ENCODE data around the gene GRAMD1B. TPM values are rescaled to one million over a fixed set of nuclear protein-coding genes. Genes with fewer than 3 reads are reported as not detected.

The GRAMD1B gene
- total RNA-seq, 1 experiment from 2014 or later = 12.7 TPM

DNA sequence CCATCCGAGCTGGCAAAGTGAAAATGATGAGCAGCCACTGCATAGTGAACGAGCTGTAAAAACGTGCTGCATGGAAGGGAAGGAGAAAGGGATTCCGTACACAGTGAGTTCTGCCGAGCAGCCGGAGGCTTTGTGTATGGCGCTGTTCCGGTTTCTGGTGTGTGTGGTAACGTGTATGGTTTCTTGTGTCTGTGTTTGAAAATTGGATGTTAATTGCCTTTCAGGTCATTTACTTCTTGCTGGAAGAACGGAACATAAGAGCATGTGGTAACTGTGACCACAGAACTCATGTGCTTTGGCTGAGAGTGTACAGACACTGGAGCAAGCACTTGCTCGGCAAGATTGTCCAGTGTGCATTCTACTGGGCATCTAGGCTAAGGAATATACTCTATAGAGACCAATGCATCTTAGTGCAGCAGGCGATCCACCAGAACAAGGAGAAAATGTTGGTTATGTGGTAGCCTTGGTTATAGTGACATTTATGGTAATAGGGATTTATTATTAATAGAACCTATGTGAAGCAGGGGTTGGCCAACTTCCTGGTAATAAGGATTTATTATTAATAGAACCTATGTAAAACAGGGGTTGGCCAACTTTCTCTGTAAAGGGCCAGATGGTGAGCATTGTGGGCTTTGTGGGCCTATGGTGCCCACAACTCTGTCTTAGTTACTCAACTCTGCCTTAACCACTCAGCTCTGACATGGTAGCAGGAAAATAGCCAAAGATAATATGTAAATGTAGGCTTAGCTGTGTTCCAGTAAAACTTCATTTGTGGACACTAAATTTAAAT is 49.2 kb downstream of the GRAMD1B start:
- DNase-seq (ENCODE audit: low read depth, low spot score) (no peak), ATAC-seq (no peak)
- CTCF ChIA-PET = interaction anchor here (0.6 to 7.6 kb wide), 15 partner anchors 11 to 376 kb away, joined by 3 to 203 read pairs (median 4); no protein-coding TSS in a partner anchor
- Histone ChIP-seq H4K20me1 (ENCODE audit: insufficient read depth) (no peaks in the 10 kb centered on the region), H3K9me2 (ENCODE audit: insufficient read depth) (no peaks in the 10 kb centered on the region), H3K9me3 (ENCODE audit: control insufficient read depth in 1 of 2, insufficient read depth in 1 of 2, low read depth in 1 of 2, low read length in 2 of 2) (no peaks in the 10 kb centered on the region), H3K4me2 (ENCODE audit: low read length) (no peak overlapping the region), H3K79me2 (ENCODE audit: insufficient read depth, low read length) (no peaks in the 10 kb centered on the region), H3K36me3 (ENCODE audit: control insufficient read depth in 1 of 2, insufficient read depth in 2 of 2, low read length in 2 of 2) (no peaks in the 10 kb centered on the region), H3K27ac (ENCODE audit: low read depth, low read length) (no peak overlapping the region), H3K4me3 (replicated peaks in 1 of 2; ENCODE audit: low read depth in 1 of 2, low read length in 2 of 2) (no peak overlapping the region), H3K4me1 (ENCODE audit: control insufficient read depth in 1 of 2, insufficient read depth in 2 of 2, low read length in 2 of 2) (peaks cover under 1 to 37% of the 10 kb centered on the region in 2 experiments), H3K9ac (ENCODE audit: low read length) (no peak overlapping the region), H2AFZ (ENCODE audit: low read depth, low read length, poor library complexity, severe bottlenecking) (no peak overlapping the region), H3K27me3 (ENCODE audit: insufficient read depth, low read length) (no peaks in the 10 kb centered on the region)
- POLR2A ChIA-PET = interaction anchor here (1.2 kb wide), 1 partner anchor 72 kb away, joined by 5 read pairs; no protein-coding TSS in a partner anchor
- RAD21 ChIA-PET (ENCODE audit: low non-redundant PET in 1 of 2, low total read pairs in 2 of 2, uncharacterized antibody in 2 of 2, unreplicated experiment in 2 of 2) = interaction anchor here (1.2 to 1.8 kb wide), 3 partner anchors 72 to 218 kb away, joined by 4 to 23 read pairs (median 19); no protein-coding TSS in a partner anchor
- TF ChIP-seq YY1 (IDR thresholded peaks at IDR 0.05; ENCODE audit: extremely low read depth, insufficient replicate concordance, low read depth, low read length) = no peak
- TF ChIP-seq RAD21 (IDR thresholded peaks at IDR 0.05; ENCODE audit: low read depth) = no peak
- no peak for TF ChIP-seq EZH2phosphoT487 (IDR thresholded peaks at IDR 0.05; ENCODE audit: borderline replicate concordance)
- no peak for TF ChIP-seq TCF7L2 (IDR thresholded peaks at IDR 0.05; ENCODE audit: borderline replicate concordance, extremely low read depth, insufficient read depth, insufficient read length)
- no TSS peak for BruUV-seq (replicated peaks)
- intact Hi-C loops (cut with micrococcal nuclease) = loop anchor here (2.0 kb wide), 2 partner anchors 368 to 376 kb away; no protein-coding TSS in a partner anchor

DNA sequence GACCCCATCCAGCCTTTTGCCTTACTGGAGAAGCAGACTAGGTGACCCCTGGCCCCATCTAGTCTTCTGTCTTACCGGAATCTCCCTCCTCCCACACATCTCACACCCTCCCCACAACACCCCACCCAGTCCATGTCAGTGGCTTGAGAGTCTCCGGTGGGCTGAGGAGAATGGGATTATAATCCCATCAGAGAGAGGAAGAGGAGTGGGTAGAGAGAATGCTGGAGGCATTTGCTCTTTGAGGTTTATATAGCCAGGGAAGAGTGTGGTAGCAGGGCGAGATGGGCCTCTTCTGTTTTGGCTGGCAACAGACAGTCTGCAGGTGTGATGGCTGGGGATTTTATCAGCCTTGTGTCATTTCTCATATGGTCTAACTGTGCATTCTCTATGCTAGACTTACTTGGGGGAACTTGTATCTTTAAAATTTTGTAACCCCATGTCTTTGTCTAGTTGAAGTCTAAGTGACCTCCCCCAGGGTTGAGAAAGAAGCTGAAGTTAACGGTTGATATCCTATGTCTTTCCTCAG is 50.3 kb downstream of the GRAMD1B start:
- Histone ChIP-seq H3K4me2 (ENCODE audit: low read length) (no peak overlapping the region), H2AFZ (ENCODE audit: low read depth, low read length, poor library complexity, severe bottlenecking) (no peak overlapping the region), H3K36me3 (ENCODE audit: control insufficient read depth in 1 of 2, insufficient read depth in 2 of 2, low read length in 2 of 2) (no peaks in the 10 kb centered on the region), H3K9me3 (ENCODE audit: control insufficient read depth in 1 of 2, insufficient read depth in 1 of 2, low read depth in 1 of 2, low read length in 2 of 2) (no peaks in the 10 kb centered on the region), H3K9me2 (ENCODE audit: insufficient read depth) (no peaks in the 10 kb centered on the region), H3K9ac (ENCODE audit: low read length) (no peak overlapping the region), H3K27ac (ENCODE audit: low read depth, low read length) (no peak overlapping the region), H3K4me1 (ENCODE audit: control insufficient read depth in 1 of 2, insufficient read depth in 2 of 2, low read length in 2 of 2) (peaks cover 0 to 26% of the 10 kb centered on the region in 2 experiments; a peak in 2 of 4 replicates), H3K27me3 (ENCODE audit: insufficient read depth, low read length) (no peaks in the 10 kb centered on the region), H3K79me2 (ENCODE audit: insufficient read depth, low read length) (no peaks in the 10 kb centered on the region), H3K4me3 (replicated peaks in 1 of 2; ENCODE audit: low read depth in 1 of 2, low read length in 2 of 2) (no peak overlapping the region), H4K20me1 (ENCODE audit: insufficient read depth) (no peaks in the 10 kb centered on the region)
- intact Hi-C loops (cut with micrococcal nuclease) = no loop called here
- POLR2A ChIA-PET = no interaction called here
- ATAC-seq (no peak), DNase-seq (ENCODE audit: low read depth, low spot score) (no peak)
- no TSS peak for BruUV-seq (replicated peaks)
- RAD21 ChIA-PET (ENCODE audit: low non-redundant PET in 1 of 2, low total read pairs in 2 of 2, uncharacterized antibody in 2 of 2, unreplicated experiment in 2 of 2) = no interaction called here
- CTCF ChIA-PET = interaction anchor here (7.6 kb wide), 1 partner anchor 72 kb away, joined by 203 read pairs; no protein-coding TSS in a partner anchor
- TF ChIP-seq CBX3 (IDR thresholded peaks at IDR 0.05; ENCODE audit: low read depth) = no peak
- TF ChIP-seq SP1 (IDR thresholded peaks at IDR 0.05; ENCODE audit: low read depth) = no peak
- no peak for TF ChIP-seq EGR1 (IDR thresholded peaks at IDR 0.05; ENCODE audit: low read depth)
- no peak for TF ChIP-seq ZNF274 (IDR thresholded peaks at IDR 0.05; ENCODE audit: low read depth, low read length)
- TF ChIP-seq, protein P1, sequence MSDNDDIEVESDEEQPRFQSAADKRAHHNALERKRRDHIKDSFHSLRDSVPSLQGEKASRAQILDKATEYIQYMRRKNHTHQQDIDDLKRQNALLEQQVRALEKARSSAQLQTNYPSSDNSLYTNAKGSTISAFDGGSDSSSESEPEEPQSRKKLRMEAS (IDR thresholded peaks at IDR 0.05) = no peak
- no peak for TF ChIP-seq YY1 (IDR thresholded peaks at IDR 0.05; ENCODE audit: extremely low read depth, insufficient replicate concordance, low read depth, low read length)
- TF ChIP-seq EZH2phosphoT487 (IDR thresholded peaks at IDR 0.05; ENCODE audit: borderline replicate concordance) = no peak
- TF ChIP-seq POLR2A (IDR thresholded peaks at IDR 0.05; ENCODE audit: borderline replicate concordance, extremely low read depth, insufficient read depth, insufficient read length) = no peak
- TF ChIP-seq, protein P2, sequence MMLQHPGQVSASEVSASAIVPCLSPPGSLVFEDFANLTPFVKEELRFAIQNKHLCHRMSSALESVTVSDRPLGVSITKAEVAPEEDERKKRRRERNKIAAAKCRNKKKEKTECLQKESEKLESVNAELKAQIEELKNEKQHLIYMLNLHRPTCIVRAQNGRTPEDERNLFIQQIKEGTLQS (IDR thresholded peaks at IDR 0.05) = no peak
